SU-DHL-6 (cell line): ENCODE data around the gene FN3KRP.

Source experiments
- CTCF ChIP-seq: fragments of 200-600 bp; sonication (generic); IDR thresholded peaks from one replicate; pipeline ENCODE4 v1.5.1; 2017; ENCODE audit warnings: antibody characterized with exemption, mild to moderate bottlenecking, low read length, moderate library complexity; ENCODE audit not compliant: insufficient read depth, poor library complexity, severe bottlenecking
- EZH2phosphoT487 ChIP-seq: fragments of 200-600 bp; sonication (generic), shearing (Covaris generic); conservative IDR thresholded peaks from 2 replicates; pipeline ENCODE4 v1.6.1; 2018; ENCODE audit warnings: mild to moderate bottlenecking, antibody characterized with exemption, low read length, moderate library complexity, mixed read lengths

GRCh38 chr17:82687375-82687861 lies 29.1 kb upstream of the FN3KRP start:
- no peak for TF ChIP-seq CTCF
- no peak for TF ChIP-seq EZH2phosphoT487
